Breast epithelium (tissue), 3 donors: ENCODE data around the gene GGT5.

ENCODE experiments used
- POLR2A ChIP-seq: fragments of 450-650 bp; IDR thresholded peaks from one replicate; pipeline ENCODE4 v1.6.1; 2016; ENCODE audit warnings: antibody characterized with exemption, mild to moderate bottlenecking, moderate library complexity
- POLR2AphosphoS5 ChIP-seq, 3 donors: sonication (generic); formaldehyde crosslinking; IDR thresholded peaks; one replicate each; pipeline ENCODE4 v1.6.1; 2017; ENCODE audit warnings: antibody characterized with exemption in 3 of 3
- TF ChIP-seq, protein P1 (sequence below), 3 donors: fragments of 450-650 bp; IDR thresholded peaks; one replicate each; pipeline ENCODE4 v1.5.1; 2016 to 2017; ENCODE audit warnings: antibody characterized with exemption in 3 of 3, mild to moderate bottlenecking in 3 of 3, moderate library complexity in 3 of 3

DNA sequence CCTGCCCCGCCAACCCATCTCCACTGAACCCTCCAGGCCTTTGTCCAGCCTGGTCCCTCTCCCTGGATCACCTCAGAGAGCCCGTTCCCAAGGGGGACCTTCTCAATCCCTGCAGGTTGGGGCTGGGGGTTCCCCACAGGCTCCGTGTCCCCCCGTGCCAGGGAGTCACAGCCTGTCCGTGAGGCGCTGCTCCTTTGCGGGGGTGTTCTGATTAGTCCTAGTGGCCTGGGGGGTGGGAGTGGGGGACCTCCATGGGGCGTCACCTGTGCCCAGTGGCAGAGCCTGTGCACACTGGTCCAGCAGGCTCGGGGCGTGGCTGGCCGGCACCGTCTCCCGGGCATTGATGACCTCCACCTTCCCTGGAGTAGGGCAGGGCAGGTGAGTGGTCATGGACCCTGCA, 11.6 kb downstream of the GGT5 start:
- TF ChIP-seq, protein P1, sequence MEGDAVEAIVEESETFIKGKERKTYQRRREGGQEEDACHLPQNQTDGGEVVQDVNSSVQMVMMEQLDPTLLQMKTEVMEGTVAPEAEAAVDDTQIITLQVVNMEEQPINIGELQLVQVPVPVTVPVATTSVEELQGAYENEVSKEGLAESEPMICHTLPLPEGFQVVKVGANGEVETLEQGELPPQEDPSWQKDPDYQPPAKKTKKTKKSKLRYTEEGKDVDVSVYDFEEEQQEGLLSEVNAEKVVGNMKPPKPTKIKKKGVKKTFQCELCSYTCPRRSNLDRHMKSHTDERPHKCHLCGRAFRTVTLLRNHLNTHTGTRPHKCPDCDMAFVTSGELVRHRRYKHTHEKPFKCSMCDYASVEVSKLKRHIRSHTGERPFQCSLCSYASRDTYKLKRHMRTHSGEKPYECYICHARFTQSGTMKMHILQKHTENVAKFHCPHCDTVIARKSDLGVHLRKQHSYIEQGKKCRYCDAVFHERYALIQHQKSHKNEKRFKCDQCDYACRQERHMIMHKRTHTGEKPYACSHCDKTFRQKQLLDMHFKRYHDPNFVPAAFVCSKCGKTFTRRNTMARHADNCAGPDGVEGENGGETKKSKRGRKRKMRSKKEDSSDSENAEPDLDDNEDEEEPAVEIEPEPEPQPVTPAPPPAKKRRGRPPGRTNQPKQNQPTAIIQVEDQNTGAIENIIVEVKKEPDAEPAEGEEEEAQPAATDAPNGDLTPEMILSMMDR (IDR thresholded peaks at IDR 0.05): no peak
- TF ChIP-seq POLR2A (no peak), POLR2AphosphoS5 (IDR thresholded peaks at IDR 0.05) (no peak)
